Hippocampal formation (tissue), 2 donors: ENCODE data around the gene VAPA.

Experiments used
- DNase-seq, 2 donors: peaks; one replicate each; lab custom pipeline; 2025; lab: John Stamatoyannopoulos, UW

The VAPA gene

DNA sequence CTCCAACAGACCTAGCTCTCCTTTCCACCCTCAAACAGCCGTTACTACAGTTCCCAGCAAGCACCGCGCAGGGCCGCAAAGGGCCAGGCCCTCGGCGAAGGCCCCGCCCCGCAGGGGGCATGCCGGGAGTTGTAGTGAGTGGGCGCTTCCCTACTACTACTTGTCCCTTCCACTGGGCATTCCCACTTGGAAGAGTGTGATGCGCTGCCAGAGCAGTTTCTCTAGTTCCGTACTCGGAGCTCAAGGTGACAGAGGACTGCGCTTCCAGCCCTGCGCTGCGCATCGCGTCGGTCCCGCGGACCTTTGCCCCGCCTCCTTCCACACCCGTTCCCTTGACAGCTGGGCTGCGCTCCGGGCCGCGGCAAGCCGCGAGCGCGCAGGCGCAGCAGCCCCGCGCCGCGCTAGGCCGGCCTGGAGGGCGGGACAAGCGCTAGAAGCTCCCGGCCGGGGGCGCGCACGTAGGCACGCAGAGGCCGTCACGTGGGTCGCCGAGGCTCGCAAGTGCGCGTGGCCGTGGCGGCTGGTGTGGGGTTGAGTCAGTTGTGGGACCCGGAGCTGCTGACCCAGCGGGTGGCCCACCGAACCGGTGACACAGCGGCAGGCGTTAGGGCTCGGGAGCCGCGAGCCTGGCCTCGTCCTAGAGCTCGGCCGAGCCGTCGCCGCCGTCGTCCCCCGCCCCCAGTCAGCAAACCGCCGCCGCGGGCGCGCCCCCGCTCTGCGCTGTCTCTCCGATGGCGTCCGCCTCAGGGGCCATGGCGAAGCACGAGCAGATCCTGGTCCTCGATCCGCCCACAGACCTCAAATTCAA lies at the start of gene VAPA:
Gene VAPA (plus strand): TSS at position 491 of the 808 bp plus-strand sequence. CDS start 241 bp downstream, at position 732.
- DNase-seq: peak; percentile 97 to 98

GRCh38 chr18:9865764-9866490 lies 47.9 kb upstream of the VAPA start:
- DNase-seq: no peak

GRCh38 chr18:9866627-9867026 lies 47.2 kb upstream of the VAPA start:
- DNase-seq: no peak

DNA sequence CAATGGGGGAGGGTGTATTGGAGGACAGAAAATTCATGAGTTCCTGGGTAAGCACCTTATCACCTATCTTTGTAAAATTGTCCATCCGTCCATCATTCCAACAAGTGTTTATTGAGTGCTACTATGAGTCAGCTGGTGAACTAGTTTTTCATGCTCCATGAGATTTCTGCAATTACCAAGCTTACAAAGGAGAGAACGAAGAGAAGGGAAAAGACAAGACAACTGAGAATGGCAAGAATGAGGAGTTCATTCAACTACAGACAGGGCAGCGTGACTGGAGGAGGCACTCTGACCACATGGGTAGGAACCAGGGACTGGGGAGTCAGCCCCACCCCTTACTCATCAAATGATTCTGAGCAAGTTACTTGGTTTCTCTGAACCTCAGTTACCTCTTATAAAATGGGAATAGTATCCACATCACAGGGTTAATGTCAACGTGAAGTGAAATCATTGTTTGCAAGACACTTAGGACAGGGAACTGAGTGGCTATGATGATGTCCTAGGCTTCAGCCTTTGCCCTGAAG lies 46.7 kb upstream of the VAPA start:
- DNase-seq: no peak

- DNase-seq: no peak
Measured at GRCh38 chr18:9868857-9869714, 44.7 kb upstream of the VAPA start.

GRCh38 chr18:9869715-9870430 lies 43.9 kb upstream of the VAPA start:
- DNase-seq: no peak

DNA sequence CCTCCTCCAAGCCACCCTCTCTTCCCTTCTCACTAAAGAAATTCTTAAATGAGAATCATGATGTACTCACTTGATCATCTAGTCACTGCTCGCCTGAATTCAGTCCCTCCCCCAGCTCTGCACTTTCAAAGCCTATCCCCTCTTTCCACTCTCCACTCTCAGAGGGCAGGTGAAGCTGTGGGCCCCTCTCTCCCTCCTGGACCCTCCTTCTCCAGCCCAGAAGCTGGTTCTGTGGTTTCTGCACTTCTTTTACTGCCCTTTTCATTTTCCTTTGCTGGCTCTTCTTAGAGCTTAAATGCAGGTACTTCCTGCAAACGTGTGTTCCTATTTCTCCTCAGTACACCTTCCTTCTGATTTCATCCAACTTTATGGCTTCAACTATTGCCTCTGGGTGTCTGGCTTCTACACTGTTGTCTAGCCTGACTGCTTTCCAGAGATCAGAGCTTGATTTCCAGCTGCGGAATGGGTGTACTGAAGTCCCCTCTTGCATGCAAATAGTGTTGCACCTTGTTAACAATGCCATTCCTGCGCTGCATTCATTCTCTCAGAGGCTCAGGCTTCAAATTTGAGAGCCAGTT lies 43.3 kb upstream of the VAPA start:
- DNase-seq: no peak

DNA sequence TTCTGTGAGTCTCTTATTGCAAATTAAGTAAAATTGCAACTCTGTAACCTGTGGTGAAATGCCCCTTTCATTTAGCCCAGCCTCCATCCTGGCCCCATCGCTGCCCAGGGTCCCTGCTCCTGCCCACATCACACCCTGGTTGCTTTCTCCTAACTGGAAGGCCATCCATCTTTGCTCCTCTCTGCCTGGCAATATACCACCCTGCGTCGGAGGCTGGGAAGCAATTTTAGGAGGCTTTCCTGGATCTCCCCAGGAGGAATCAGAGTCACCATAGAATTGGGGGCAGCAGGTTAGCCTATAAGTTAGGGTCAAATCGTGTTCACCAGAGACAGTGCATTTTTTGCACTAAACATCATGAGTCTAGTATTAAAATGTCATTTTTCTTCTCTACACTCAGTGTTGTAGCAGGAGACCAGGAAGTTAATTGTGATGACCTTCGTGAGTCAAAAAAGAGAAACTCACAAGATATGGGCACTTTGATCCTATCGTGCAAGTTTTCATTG lies 42.5 kb upstream of the VAPA start:
- no peak for DNase-seq

- DNase-seq: no peak
Measured at GRCh38 chr18:9872823-9873222, 41.0 kb upstream of the VAPA start.

DNA sequence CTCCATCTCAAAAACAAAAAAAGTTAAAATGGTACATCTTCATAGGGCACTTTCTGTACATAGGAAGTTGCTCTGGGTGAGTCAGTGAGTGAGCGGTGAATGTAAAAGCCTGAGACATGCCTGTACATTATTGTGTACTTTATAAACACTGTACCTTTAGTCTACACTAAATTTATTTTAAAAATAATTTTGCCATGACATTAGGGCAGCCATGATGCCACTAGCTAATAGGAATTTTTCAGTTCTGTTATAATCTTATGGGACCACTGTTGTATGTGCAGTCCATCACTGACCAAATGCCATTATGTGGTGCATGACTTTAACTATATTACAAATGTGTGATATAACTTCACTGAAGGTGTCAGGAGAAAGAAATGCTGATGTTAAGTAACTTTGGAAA lies 39.1 kb upstream of the VAPA start:
- DNase-seq: no peak

- no peak for DNase-seq
Measured at GRCh38 chr18:9876212-9876866, 37.5 kb upstream of the VAPA start.

DNA sequence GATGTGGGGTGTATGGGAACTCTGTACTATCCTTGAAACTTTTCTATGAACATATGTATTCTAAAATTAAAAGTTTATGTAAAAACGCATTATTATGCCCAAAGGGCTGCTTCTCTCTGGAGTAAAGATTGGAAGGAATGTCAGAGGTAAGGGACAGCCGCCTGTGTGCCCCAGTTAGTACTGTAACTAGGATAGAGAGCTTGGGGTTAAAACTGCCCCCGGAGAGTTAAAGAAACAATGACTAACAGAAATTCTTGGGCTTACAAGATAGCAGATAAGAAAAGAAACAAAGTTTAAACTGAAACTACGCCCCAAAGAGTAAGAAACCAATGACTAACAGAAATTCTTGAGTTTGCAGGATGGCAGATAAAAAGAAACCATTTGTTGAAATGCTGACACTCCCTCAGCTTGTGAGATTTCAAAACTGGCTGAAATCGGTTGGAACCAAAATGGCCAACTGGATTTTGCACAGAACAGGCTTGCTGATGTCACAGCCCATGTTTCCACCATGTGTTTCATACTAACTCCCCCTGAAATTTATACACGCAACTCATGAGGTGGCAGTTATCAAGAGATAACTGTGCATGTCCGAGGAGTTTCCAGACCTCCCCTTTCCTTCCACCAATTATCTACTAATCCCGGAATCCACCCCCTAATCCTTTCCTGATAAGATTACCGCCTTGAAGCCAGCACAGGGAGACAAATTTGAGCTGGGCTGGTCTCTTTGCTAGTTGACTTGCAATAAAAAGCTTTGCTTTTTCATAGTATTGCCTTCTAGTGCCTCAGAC lies 36.8 kb upstream of the VAPA start:
- no peak for DNase-seq

DNA sequence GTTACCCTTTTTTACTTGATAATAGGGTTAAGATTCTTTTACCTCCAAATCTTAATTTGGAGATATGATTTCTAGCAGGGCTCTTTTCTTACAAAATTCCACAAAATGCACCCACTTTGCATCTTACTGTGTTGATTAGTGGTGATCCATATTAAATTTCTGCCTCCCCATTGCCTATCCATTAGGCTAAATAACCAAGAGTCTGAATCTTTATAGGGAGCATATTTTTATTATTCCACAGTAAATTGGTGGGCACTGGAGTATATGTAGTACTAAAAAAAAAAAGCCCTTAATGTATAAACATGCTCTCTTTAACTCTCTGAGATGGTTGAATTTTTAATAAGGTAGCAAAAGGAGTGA lies 36.2 kb upstream of the VAPA start:
- DNase-seq: no peak

- no peak for DNase-seq
Measured at GRCh38 chr18:9878095-9878494, 35.7 kb upstream of the VAPA start.

GRCh38 chr18:9878783-9879242 lies 35.0 kb upstream of the VAPA start:
- DNase-seq: no peak

DNA sequence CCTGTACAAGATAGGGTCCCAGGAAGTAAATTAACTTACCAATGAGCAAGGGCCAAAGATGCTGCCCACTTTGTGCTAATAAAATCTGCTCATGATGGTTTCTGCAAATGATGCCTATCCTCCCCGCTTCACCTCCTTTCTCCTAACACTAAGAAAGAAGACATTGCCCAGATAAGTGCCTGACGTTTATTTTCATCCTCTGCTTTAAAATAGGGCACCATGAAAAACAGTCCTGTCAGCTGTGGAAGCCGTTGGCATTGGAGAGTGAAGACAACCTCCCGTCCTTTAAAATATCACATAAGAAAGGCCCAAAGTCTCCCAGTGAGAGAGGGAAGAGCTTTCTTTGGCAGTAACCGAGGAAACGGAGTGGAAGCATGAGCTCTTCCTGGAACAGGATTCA lies 29.7 kb upstream of the VAPA start:
- no peak for DNase-seq

DNA sequence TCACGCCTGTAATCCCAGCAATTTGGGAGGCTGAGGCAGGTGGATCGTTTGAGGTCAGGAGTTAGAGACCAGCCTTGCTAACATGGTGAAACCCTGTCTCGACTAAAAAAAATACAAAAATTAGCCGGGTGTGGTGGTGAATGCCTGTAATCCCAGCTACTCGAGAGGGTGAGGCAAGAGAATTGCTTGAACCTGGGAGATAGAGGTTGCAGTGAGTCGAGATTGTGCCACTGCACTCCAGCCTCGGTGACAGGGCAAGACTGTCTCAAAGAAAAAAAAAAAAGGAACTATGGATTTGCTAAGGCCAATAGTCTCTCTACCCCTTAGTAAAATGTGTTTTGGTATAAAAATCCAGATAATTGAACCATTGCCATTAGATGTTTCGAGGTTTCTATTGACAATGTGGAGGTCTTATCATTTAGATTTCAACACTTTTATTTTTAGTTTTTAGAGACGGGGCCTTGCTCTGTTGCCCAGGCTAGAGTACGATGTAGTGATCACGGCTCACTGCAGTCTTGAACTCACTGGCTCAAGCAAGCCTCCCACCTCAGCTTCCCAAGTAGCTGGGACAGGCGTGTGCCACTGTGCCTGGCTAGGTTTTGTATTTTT lies 29.2 kb upstream of the VAPA start:
- DNase-seq: no peak

DNA sequence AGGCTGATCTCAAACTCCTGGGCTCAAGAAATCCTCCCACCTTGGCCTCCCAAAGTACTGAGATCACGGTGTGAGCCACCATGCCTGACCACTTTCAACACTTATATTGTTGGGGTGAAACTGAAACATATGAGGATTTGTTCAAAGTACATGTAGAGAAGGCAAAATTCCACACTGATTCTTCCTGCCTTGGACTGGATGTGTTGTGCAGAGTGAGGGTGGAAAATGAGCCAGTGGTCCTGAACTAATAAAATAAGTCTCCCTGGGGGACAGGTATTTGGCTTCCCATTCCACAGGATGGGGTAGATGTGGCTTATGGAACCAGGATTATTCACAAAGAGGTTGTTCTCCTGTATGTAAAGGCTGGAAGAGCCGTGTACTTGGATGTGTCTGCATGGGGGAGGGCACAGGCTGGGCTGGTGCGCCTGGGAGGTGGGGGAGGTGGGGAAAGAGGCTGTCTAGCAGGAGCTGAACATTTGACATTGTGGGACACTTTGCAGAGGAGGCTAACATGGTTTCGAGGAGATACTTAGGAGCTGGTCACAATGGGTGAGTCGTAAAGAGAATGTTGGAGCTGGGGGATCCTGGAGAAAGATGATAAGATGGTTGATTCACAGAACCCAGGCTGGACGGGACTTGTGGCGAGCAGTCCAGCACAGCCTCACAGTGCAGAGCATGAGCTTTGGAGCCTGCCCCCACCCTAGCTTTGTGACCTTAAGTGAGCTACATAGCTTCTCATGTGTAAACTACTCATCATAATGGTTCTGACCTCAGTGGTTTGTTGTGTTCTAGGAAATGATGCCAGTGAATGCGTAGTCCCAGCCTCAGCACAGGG lies 28.4 kb upstream of the VAPA start, which contains the start of gene TXNDC2:
Gene TXNDC2 (plus strand): TSS at position 804 of the 835 bp plus-strand sequence. CDS start 708 bp downstream, outside the sequence.
- DNase-seq: no peak
